Esophagus (tissue), 2 donors: Measurements from ENCODE around the gene WEE2. TPM values are rescaled to one million over a fixed set of nuclear protein-coding genes. Genes with fewer than 3 reads are reported as not detected.
"Not testable (repeated sequence)": the region's sequence is repeated elsewhere in the genome, so short reads cannot be mapped to it uniquely, and the experiment has no call there.

Experiments
- H3K27ac ChIP-seq, 2 donors: one replicate each; pipeline ENCODE4 v1.5.1; 2013; ENCODE audit warnings: low read depth in 2 of 2, mild to moderate bottlenecking in 2 of 2, inconsistent platforms in 1 of 2, low read length in 1 of 2, moderate library complexity in 1 of 2
- H3K27me3 ChIP-seq, 2 donors: one replicate each; pipeline ENCODE4 v1.6.1; 2013; ENCODE audit warnings: low read length in 2 of 2, control low read depth in 1 of 2, mild to moderate bottlenecking in 1 of 2; ENCODE audit not compliant: insufficient read depth in 2 of 2, control insufficient read depth in 1 of 2
- H3K36me3 ChIP-seq, 2 donors: one replicate each; pipeline ENCODE4 v1.6.1; 2013; ENCODE audit warnings: low read length in 1 of 2; ENCODE audit not compliant: control insufficient read depth in 2 of 2, insufficient read depth in 2 of 2
- H3K4me1 ChIP-seq, 2 donors: one replicate each; pipeline ENCODE4 v1.6.1; 2013; ENCODE audit warnings: low read length in 1 of 2; ENCODE audit not compliant: control insufficient read depth in 2 of 2, insufficient read depth in 2 of 2
- H3K4me3 ChIP-seq, 2 donors: one replicate each; pipeline ENCODE4 v1.5.1; 2013; ENCODE audit warnings: low read length in 2 of 2, mild to moderate bottlenecking in 2 of 2, low read depth in 1 of 2, moderate library complexity in 1 of 2
- H3K9me3 ChIP-seq, 2 donors: one replicate each; pipeline ENCODE4 v1.6.1; 2013; ENCODE audit warnings: mild to moderate bottlenecking in 2 of 2, low read depth in 1 of 2, low read length in 1 of 2, moderate library complexity in 1 of 2; ENCODE audit not compliant: control insufficient read depth in 2 of 2, insufficient read depth in 1 of 2
- WGBS, 2 donors: extraction: QIAGEN DNeasy Blood & Tissue Kit; methylation state at CpG; one replicate each; pipeline ENCODE4 v1.1.7; 2013; 5-methylcytosine and 5-hydroxymethylcytosine counted together
- polyA plus RNA-seq, 2 donors: library from polyadenylated mRNA; stranded (reverse); fragments of 200-250 nt; gene quantifications; one replicate each; pipeline ENCODE4 v1.2.3, GENCODE V29; 2013
- donor health status: healthy with polysubstance abuse.
- donor health status: Bipolar disorder and iron deficiency.

Gene WEE2
- polyA plus RNA-seq, 2 donors: not detected

GRCh38 chr7:141688043-141688442 is 20.1 kb upstream of the WEE2 start:
- Histone ChIP-seq H3K4me1 (peaks cover 0 to 4% of the 10 kb centered on the region in 2 donors), H3K27me3 (no peaks in the 10 kb centered on the region), H3K36me3 (peaks cover 0 to 10% of the 10 kb centered on the region in 2 donors), H3K9me3 (no peaks in the 10 kb centered on the region), H3K4me3 (no peak overlapping the region), H3K27ac (no peak overlapping the region)
- WGBS, 2 donors: 97 to 98% methylated on average over 5 of the region's 5 CpGs

DNA sequence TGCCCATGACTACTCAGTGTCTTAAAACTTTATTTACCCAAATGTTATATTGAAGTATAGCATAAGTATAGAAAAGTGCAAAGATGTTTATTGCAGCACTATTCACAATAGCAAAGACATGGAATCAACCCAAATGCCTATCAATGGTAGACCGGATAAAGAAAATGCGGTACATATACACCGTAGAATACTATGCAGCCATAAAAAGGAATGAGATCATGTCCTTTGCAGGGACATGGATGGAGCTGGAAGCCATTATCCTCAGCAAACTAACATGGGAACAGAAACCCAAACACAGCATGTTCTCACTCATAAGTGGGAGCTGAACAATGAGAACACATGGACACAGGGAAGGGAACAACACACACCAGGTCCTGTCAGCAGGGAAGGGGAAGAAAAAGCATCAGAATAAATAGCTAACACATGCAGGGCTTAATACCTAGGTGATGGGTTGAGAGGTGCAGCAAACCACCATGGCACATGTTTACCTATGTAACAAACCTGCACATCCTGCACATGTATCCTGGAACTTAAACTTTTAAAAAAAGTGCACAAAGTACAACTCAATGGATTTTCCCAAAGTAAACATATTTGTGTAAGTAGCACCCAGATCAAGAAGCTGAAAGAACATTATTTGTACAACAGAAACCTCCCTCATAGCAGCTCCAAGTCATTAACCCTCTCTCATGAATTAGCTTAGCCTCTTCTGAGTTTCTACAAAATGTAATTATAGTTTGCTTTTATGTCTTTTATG is 18.9 kb upstream of the WEE2 start:
- not testable (repeated sequence) for H3K4me1 ChIP-seq, H3K27ac ChIP-seq, H3K4me3 ChIP-seq, H3K36me3 ChIP-seq, H3K27me3 ChIP-seq, H3K9me3 ChIP-seq
- whole genome bisulfite sequencing, 2 donors: 97 to 100% methylated on average over 3 of the region's 3 CpGs

DNA sequence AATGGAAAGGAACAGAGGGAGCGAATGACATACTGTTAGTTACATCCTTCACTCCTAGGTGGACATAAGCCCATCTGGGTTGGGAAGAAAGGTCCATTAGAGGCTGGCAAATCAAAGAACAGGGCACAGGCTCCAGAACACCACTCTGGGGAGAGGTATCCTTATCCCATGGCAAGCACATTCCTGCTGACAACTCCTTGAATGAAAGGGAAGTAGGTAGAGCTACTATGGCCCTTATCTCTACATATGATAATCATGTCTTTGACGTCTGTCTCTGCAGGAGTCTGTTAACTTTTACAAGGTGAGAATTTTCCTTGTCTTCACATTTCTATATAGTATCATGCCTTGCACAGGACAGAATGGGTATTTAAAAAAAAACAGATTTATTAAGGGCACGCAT is 16.6 kb upstream of the WEE2 start:
- Histone ChIP-seq H3K36me3 (peaks cover 0 to 3% of the 10 kb centered on the region in 2 donors), H3K4me1 (peaks cover 0 to 7% of the 10 kb centered on the region in 2 donors), H3K27me3 (no peaks in the 10 kb centered on the region), H3K9me3 (no peaks in the 10 kb centered on the region), H3K27ac (no peak overlapping the region), H3K4me3 (no peak overlapping the region)
- WGBS, 2 donors: 85 to 92% methylated on average over 3 of the region's 3 CpGs

- Histone ChIP-seq H3K4me3 (no peak overlapping the region), H3K9me3 (no peaks in the 10 kb centered on the region), H3K27me3 (no peaks in the 10 kb centered on the region), H3K27ac (no peak overlapping the region), H3K36me3 (peaks cover 0 to 3% of the 10 kb centered on the region in 2 donors), H3K4me1 (peaks cover 0 to 8% of the 10 kb centered on the region in 2 donors)
- WGBS, 2 donors: 85 to 88% methylated on average over 4 of the region's 4 CpGs
Observed at GRCh38 chr7:141691961-141692360, 16.2 kb upstream of the WEE2 start.

- H3K9me3 ChIP-seq: no peaks in the 10 kb centered on the region
- peaks cover 2 to 9% of the 10 kb centered on the region in 2 donors for H3K4me1 ChIP-seq
- no peak overlapping the region for H3K27ac ChIP-seq
- H3K4me3 ChIP-seq: no peak overlapping the region
- H3K27me3 ChIP-seq: no peaks in the 10 kb centered on the region
- H3K36me3 ChIP-seq: peaks cover 0 to 3% of the 10 kb centered on the region in 2 donors
- 87 to 90% methylated on average over 3 of the region's 3 CpGs for whole genome bisulfite sequencing, 2 donors
Observed at GRCh38 chr7:141693082-141693481, 15.1 kb upstream of the WEE2 start.

DNA sequence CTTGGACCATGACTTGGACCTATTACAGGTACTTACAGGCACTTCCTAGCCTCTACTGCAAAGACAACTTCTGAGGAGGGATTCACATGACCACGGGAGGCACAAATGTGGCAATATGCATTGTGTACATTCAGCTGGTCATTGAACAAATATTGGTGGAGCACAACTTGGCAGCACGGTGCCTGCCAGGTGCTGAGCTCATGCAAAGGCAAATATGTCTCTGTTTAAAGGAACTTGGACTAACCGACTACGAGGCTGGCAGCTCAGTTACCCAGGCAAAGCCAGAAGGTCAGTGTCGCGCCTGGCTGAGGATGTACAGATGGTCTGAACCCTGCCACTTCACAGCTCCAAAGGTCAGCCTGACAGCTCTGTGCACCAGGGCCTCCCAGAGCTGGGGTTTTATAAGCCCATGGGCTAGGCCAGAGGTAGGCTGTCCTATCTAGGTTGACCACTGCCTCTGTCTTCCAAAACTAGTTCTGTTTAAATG is 12.3 kb upstream of the WEE2 start:
- WGBS, 2 donors: 66 to 72% methylated on average over 6 of the region's 6 CpGs
- Histone ChIP-seq H3K27ac (no peak overlapping the region), H3K27me3 (no peaks in the 10 kb centered on the region), H3K9me3 (no peaks in the 10 kb centered on the region), H3K36me3 (peaks cover 0 to 3% of the 10 kb centered on the region in 2 donors), H3K4me1 (peaks cover 4 to 13% of the 10 kb centered on the region in 2 donors), H3K4me3 (no peak overlapping the region)

- Histone ChIP-seq H3K4me3 (no peak overlapping the region), H3K9me3 (no peaks in the 10 kb centered on the region), H3K36me3 (no peaks in the 10 kb centered on the region), H3K27ac (no peak overlapping the region), H3K4me1 (peaks cover 5 to 13% of the 10 kb centered on the region in 2 donors), H3K27me3 (no peaks in the 10 kb centered on the region)
- WGBS, 2 donors: 51 to 56% methylated on average over 2 of the region's 2 CpGs
Observed at GRCh38 chr7:141696348-141696747, 11.8 kb upstream of the WEE2 start.

GRCh38 chr7:141697211-141697871 is 10.8 kb upstream of the WEE2 start:
- H3K36me3 ChIP-seq: no peaks in the 10 kb centered on the region
- H3K4me3 ChIP-seq: no peak overlapping the region
- peaks cover 5 to 13% of the 10 kb centered on the region in 2 donors for H3K4me1 ChIP-seq
- WGBS, 2 donors: 66 to 77% methylated on average over 10 of the region's 10 CpGs
- no peak overlapping the region for H3K27ac ChIP-seq
- no peaks in the 10 kb centered on the region for H3K9me3 ChIP-seq
- no peaks in the 10 kb centered on the region for H3K27me3 ChIP-seq

DNA sequence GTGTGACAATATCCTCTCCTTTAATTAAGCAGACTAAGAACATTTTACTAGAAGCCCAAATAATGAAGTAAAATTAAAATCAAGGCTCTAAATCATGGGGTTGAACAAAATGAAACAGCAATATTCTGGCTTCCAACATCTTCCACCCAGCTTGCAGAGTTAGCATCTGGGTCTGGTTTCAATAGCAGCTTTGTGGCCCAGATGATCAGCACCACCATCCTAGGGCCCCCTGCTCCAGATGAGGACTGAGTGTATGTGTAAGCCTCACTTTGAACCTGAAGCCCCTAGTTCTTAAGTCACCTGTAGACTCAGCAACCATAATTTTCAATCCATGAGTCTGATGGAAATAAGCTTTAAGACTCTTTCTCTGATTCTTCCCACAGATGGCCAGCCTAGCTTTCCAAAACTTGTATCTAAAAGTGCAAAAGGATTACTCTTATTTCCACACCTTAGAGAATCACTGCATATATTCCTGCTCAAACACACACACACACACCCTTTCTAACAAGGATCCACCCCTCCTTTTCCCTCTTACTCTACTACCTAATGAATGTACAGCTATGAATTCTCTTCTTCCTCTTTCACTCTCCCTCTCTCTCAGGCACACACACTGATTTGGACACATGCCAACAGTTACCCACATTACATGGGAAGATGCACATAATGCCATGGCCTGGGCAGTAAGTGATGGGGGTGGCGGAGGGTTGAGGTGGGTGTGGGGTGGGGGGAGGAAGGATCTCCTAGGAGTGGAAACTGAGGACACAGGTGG is 9.7 kb upstream of the WEE2 start:
- WGBS, 2 donors: 93 to 100% methylated on average over 1 of the region's 1 CpG
- Histone ChIP-seq H3K27ac (no peak overlapping the region), H3K4me3 (no peak overlapping the region), H3K4me1 (peaks cover 5 to 13% of the 10 kb centered on the region in 2 donors), H3K27me3 (no peaks in the 10 kb centered on the region), H3K36me3 (no peaks in the 10 kb centered on the region), H3K9me3 (no peaks in the 10 kb centered on the region)
